GM21447 (cell line): ENCODE data around the gene PREP.

ENCODE experiments used
- ATAC-seq: cut with Tn5 transposase; IDR thresholded peaks from one replicate; pipeline ENCODE4 v1.9.1; 2021; ENCODE audit not compliant: unreplicated experiment

The PREP gene

DNA sequence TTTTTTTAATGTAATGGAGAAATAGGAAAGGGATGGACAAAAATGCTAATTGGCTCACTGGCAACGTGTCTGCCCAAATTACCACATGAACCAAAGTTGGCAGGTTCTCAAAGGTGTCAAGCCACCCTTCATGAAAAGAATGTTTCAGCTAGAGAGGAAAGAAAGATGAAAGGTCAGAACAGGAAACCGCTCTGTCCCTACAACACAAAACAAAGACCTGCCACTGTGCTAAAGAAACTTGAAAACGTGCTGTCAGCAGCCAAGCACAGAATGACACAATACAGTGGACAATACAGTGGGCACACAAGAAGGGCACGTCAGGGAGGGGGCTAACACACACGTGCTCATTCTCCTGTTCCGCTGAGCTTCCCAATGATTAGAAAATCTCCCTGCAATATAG, 4.9 kb downstream of the PREP start:
- no peak for ATAC-seq

DNA sequence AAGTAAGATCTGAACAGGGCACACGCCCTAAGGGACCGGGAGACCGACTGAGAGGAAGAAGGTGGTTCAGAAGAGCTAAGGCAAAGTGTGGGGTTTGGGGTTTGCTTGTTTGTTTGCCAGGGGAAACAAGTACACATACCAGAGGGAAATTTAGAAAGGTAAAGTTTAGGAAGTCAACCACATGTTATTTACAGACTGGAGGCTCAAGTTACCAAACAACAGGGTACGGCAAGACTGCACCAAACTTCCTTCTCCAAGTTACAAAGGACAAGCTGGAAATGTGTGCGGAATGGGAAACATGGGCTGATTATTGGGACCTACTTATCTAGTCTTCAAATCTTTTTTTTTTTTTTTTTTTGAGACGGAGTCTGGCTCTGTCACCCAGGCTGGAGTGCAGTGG, 11.2 kb downstream of the PREP start:
- ATAC-seq, result no peak

DNA sequence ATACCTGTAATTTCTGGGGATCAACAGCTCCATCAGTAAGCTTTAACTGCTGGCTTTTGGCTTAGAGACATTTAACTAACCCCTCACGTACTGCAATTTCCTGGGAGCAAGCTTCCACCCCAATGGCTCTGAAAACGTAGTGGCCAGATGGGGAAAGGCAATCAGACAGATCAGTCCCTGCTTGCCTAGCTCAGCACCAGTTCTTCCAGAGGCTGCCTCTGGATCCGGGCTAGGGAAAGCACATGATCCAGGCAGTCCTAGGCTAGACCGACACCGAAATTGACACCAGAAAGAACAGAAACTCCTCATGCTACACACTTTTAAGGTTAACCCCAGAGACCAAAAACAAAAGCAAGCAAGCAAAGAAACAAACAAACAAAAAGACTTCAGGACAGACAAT, 13.3 kb downstream of the PREP start:
- no peak for ATAC-seq

- ATAC-seq, result no peak
These were observed 14.5 kb downstream of the PREP start for GRCh38 chr6:105388392-105388791.

GRCh38 chr6:105384004-105384403, 18.9 kb downstream of the PREP start:
- ATAC-seq, result no peak

DNA sequence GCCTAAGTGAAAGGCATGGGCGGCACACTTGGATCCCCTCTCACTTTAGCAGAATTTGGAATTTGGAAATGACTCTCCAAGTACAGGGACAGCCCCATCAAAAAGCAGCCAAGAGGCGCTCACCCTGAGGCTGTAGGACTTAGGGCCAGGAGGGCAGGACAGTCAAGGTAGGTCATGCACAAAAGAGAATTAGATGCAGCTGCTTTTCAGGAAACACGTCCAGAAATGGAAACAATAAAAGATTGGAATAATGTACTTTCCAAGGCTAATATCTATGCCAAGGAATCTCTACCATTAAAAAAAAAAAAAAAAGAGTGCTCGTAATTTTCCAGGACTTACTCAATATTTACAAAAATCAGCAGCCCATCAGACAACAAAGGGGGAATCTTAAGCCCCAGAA, 19.9 kb downstream of the PREP start:
- ATAC-seq, result no peak

DNA sequence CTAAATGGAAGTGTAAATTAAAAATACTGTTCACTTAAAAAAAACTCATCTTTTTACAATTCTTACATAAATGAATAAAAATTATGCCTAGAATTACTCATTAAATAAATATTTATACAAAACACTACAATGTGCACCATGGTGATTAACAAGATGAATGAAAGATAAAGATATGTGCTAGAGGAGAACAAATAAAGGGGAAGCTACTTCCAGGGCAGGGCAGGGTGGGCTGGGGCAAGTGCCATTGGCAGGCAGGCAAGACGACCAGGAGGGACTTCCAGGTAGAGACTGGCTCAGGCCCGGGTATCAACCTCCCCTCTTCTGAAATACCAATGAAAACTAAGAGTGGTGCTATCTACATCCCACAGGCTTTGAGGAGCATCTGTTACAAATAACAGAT, 20.4 kb downstream of the PREP start:
- no peak for ATAC-seq

DNA sequence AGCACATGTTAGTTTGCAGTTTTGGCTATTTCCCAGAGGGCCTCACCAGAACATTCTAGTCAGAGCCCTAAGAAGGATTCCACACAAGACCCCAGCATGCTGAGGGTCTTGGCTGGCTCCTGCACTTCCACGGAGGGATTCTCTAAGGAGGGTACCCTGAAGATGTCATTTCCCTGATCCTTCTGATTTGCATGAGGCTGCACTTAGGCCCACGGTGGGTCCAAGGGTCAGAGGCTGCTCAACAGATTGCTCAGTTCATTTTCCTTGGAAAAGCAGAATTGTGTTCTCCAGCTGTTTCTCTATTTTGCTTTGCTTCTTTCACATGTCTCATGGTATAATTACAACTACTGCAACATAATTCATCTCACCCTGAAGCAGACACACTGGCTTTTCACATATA, 22.2 kb downstream of the PREP start:
- ATAC-seq, result no peak

DNA sequence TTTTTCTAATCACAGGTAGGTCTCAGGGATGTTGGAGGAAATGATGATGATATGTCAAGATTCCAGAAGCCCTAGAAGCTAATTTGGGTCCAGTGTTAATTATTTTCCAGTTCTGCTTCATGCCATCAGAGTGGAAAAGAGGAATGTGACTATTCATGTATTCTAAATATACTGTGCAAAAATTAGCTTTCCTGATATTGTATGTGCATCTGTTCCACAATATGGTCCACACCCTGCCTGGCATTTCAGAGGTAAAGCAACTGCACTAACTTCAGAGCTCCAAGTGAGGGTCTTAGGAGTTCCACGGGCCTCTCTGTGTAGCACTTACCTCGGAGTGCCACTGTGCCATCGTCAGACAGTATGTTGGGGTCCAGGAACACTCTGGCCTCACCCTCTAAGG, 27.1 kb downstream of the PREP start:
- no peak for ATAC-seq

- ATAC-seq, result no peak
These were observed 28.9 kb downstream of the PREP start for GRCh38 chr6:105374010-105374420.

GRCh38 chr6:105373481-105373880, 29.4 kb downstream of the PREP start:
- ATAC-seq, result no peak

DNA sequence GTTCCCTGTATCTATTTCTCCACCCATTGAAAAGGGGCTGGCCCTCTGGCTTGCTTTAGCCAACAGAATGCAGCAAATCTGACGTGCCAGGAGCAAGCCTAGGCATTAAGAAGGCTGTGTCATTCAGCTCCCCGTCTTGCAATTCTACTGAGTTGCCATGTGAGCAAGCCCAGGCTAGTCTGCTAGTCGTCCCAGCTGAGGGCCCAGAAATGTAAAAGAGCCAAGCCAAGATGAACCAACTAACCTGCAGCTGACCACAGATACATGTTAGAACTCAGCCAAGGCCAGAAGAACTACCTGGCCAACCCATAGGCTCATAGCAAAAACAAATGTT, 30.1 kb downstream of the PREP start:
- no peak for ATAC-seq

DNA sequence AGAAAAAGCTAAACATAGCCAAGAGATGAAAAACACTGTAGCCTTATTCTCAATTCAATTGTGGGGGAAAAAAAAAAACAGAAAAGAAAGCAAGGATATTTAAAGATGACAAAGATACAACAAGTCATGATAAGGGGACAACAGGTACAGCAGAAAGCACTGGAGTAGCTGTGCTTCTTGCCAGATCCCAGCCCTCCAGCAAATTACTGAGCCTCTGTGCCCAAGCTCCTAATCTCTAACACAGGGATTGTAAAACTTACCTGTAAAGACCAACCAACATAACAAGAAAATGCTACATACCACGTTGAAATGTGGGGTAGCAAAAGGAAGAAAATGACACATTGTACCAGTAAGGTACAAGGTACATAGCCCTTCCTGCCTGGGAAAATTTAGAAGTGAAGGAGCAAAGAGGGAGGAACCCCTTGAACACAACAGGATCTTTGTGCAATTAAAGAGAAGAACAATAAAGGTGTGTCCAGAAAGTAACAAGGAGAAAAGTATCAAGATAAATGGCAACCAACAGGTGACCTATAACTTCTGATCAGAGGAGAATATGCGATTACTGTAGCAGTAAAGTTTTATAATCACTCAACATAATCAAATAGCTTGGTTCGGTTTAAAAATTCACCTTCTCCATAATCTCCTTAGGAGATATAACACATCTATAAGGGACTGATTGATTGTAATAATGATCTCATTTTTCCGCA, 30.6 kb downstream of the PREP start:
- no peak for ATAC-seq

DNA sequence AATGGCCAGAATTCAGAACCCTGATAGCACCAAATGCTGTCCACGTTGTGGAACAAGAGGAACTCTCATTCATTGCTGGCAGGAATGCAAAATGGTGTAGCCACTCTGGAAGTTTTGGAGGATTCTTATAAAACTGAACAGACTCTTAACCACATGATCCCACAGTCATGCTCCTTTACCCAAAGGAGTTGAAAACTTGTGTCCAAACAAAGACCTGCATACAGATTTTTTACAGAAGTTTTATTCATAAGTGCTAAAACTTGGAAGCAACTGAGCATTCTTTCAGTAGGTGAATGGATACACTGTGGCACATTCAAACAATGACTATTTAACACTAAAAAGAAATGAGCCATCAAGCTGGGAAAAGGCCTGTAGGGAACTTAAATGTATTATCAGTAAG, 32.5 kb downstream of the PREP start:
- ATAC-seq, result no peak

DNA sequence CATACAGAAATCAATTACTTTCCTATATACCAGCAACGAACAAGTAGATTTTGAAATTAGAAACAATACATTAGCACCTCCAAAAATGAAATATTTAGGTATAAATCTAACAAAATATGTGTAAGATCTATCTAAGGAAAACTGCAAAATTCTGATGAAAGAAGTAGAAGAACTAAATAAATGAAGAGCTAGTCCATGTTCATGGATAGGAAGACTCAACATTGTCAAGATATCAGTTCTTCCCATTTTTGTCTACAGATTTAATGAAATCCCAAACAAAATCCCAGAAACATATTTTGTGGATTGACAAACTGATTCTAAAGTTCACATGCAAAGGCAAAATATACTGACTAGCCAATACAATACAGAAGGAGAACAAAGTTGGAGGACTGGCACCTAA, 33.7 kb downstream of the PREP start:
- no peak for ATAC-seq

DNA sequence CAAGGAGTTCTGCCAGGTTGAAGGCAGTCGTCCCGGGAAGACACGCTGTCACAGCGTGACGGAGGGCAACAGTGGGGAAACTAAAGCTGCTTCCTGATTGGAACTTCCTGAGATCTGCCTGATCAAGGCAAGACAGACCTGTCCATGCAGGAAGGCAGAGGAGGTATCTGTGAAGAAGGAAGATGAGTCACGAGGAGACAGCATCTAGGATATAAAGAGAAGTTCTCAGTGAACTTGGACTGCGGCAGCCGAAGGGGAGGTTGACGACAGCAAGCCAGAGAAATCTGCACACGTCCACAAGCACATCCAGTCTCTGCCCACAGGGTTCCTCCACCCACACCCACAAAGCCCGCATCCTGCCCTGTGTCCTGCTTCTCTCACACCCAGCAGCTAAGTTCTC, 38.6 kb downstream of the PREP start:
- ATAC-seq, result no peak

GRCh38 chr6:105363100-105363754, 39.7 kb downstream of the PREP start:
- ATAC-seq, result no peak

- no peak for ATAC-seq
These were observed 43.2 kb downstream of the PREP start for GRCh38 chr6:105359419-105360370.

GRCh38 chr6:105357165-105357564, 45.7 kb downstream of the PREP start:
- ATAC-seq, result no peak

- no peak for ATAC-seq
These were observed 50.8 kb downstream of the PREP start for GRCh38 chr6:105352037-105352617.

GRCh38 chr6:105348897-105349296, 54.0 kb downstream of the PREP start:
- no peak for ATAC-seq

DNA sequence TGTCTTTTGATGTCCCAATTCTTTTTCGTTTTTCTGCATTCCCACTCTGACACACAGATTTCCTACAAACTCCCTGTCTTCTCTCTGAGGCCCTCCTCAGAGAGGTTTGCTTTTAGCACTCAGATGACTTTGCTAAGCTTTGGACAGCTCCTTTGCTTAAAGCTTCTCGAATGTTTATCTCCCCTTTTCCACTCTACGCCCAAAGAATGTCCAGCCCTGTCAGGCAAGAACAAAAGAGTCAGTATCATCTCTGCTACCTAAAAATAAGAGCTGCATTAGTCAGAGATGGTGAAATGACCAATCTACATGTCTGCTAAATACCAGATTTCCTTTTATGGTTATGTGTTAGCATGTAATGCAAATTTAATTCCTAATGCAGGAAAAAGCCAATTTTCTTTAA, 56.8 kb downstream of the PREP start:
- ATAC-seq, result no peak
